GM12878 (cell line): ENCODE results near the gene STMP1. TPM values are rescaled to one million over a fixed set of nuclear protein-coding genes. Genes with fewer than 3 reads are reported as not detected.
"Not testable (repeated sequence)": the region's sequence is repeated elsewhere in the genome, so short reads cannot be mapped to it uniquely, and the experiment has no call there.

Experiments used
- ATAC-seq: fragments of 200-7000 bp; cut with Tn5 transposase; 3 replicates; pipeline ENCODE4 v1.9.1; 2020; ENCODE audit warnings: mild to moderate bottlenecking, moderate library complexity
- BruUV-seq: library from RNA; stranded (reverse); fragments of 400-500 nt; replicated peaks from 2 replicates; lab custom pipeline; 2021; lab: Mats Ljungman, UMichigan
- CTCF ChIA-PET: fragments of 300-600 bp; sonication (Branson Sonifier 250); formaldehyde crosslinking; extraction: SDS; loops from one replicate; lab custom pipeline; 2021; ENCODE audit warnings: inconsistent platforms; lab: Yijun Ruan, JAX
- POLR2A ChIA-PET: fragments of 350-600 bp; formaldehyde crosslinking; extraction: SDS; loops from one replicate; lab custom pipeline; 2021; ENCODE audit warnings: inconsistent platforms; lab: Charles Lee
- RAD21 ChIA-PET: fragments of 300-600 bp; sonication (Branson Sonifier 250); formaldehyde crosslinking; loops from one replicate; lab custom pipeline; 2023; ENCODE audit warnings: antibody characterized with exemption; ENCODE audit not compliant: unreplicated experiment; lab: Charles Lee
- SMC1A ChIA-PET: fragments of 300-600 bp; sonication (Branson Sonifier 250); formaldehyde crosslinking; loops from one replicate; lab custom pipeline; 2023; ENCODE audit not compliant: unreplicated experiment, uncharacterized antibody; lab: Charles Lee
- DNase-seq: peaks from one replicate; pipeline ENCODE4 v3.0.0-alpha.2; 2011; ENCODE audit warnings: low read depth, low spot score
- FAIRE-seq: peaks from 3 replicates; lab custom pipeline; 2011; peaks lifted over from hg19 to GRCh38; lab: Jason Lieb, UNC
- H2AFZ ChIP-seq: 2 replicates; pipeline ENCODE4 v1.6.0; 2011; ENCODE audit warnings: low read depth, low read length, control low read depth; ENCODE audit not compliant: control insufficient read depth
- H3K27ac ChIP-seq: 2 replicates; pipeline ENCODE4 v1.5.1; 2011; ENCODE audit warnings: control low read depth; ENCODE audit not compliant: control insufficient read depth, insufficient read depth
- H3K27me3 ChIP-seq, 2 experiments: replicated peaks in 1 of 2; 2 replicates each; pipeline versions ENCODE4 v1.6.0 to v1.6.1; 2011; ENCODE audit warnings: low read length in 1 of 2; ENCODE audit not compliant: control insufficient read depth in 2 of 2, insufficient read depth in 2 of 2
- H3K36me3 ChIP-seq, 2 experiments: 2 replicates each; pipeline ENCODE4 v1.5.1; 2011; ENCODE audit warnings: low read length in 1 of 2; ENCODE audit not compliant: control insufficient read depth in 2 of 2, insufficient read depth in 2 of 2
- H3K4me1 ChIP-seq: 2 replicates; pipeline ENCODE4 v1.6.1; 2011; ENCODE audit warnings: mild to moderate bottlenecking, low read length, moderate library complexity, mixed read lengths; ENCODE audit not compliant: control insufficient read depth, insufficient read depth
- H3K4me2 ChIP-seq: 2 replicates; pipeline ENCODE4 v1.6.0; 2011; ENCODE audit warnings: control low read depth; ENCODE audit not compliant: control insufficient read depth, insufficient read depth
- H3K4me3 ChIP-seq: fragments of 200-600 bp; sonication (generic); 2 replicates; pipeline ENCODE4 v1.5.1; 2016
- H3K79me2 ChIP-seq: 2 replicates; pipeline ENCODE4 v1.6.0; 2011; ENCODE audit warnings: low read length; ENCODE audit not compliant: control insufficient read depth, insufficient read depth
- H3K9ac ChIP-seq: 2 replicates; pipeline ENCODE4 v1.8.0; 2011; ENCODE audit warnings: low read length, control low read depth, mixed read lengths; ENCODE audit not compliant: control insufficient read depth, insufficient read depth
- H3K9me3 ChIP-seq: replicated peaks from 3 replicates; pipeline ENCODE4 v1.5.1; 2011; ENCODE audit warnings: mild to moderate bottlenecking, low read length; ENCODE audit not compliant: control insufficient read depth, insufficient read depth
- H4K20me1 ChIP-seq: 2 replicates; pipeline ENCODE4 v1.6.0; 2011; ENCODE audit not compliant: control insufficient read depth, insufficient read depth
- NFIC ChIP-seq: IDR thresholded peaks from 2 replicates; pipeline ENCODE4 v1.6.1; 2012; ENCODE audit warnings: low read depth, mild to moderate bottlenecking, inconsistent platforms, low read length, moderate library complexity
- SMAD5 ChIP-seq: IDR thresholded peaks from 2 replicates; pipeline ENCODE4 v1.6.1; 2016; ENCODE audit warnings: antibody characterized with exemption, low read depth
- TCF3 ChIP-seq: IDR thresholded peaks from 2 replicates; pipeline ENCODE4 v1.6.1; 2012; ENCODE audit warnings: low read depth, mild to moderate bottlenecking, low read length, borderline replicate concordance; ENCODE audit not compliant: insufficient read depth
- USF1 ChIP-seq: IDR thresholded peaks from 2 replicates; pipeline ENCODE4 v1.6.1; 2011; ENCODE audit warnings: borderline replicate concordance, low read depth, mild to moderate bottlenecking, moderate library complexity, mixed read lengths, low read length; ENCODE audit not compliant: insufficient read depth; ENCODE audit errors: extremely low read length
- WGBS: methylation state at CpG from one replicate; pipeline ENCODE4 v1.1.6; 2016; ENCODE audit warnings: low lambda C conversion rate; ENCODE audit not compliant: insufficient replicate concordance, insufficient coverage; ENCODE audit errors: missing lambda C conversion rate; 5-methylcytosine and 5-hydroxymethylcytosine counted together
- in situ Hi-C: fragments of 300-500 bp; cut with MboI; formaldehyde crosslinking; loops from 9 replicates; pipeline ENCODE4 v1.14.3; 2018; ENCODE audit warnings: mixed read lengths
- intact Hi-C: fragments of 100-400 bp; cut with micrococcal nuclease; formaldehyde crosslinking; loops from one replicate; pipeline ENCODE4 v1.14.2; 2022; ENCODE audit not compliant: unreplicated experiment
- polyA plus RNA-seq, 11 experiments: library from polyadenylated mRNA; depleted of rRNA in 4 of 11; unstranded in 6 of 11; stranded (reverse) in 5 of 11; fragments of >200 nt; fragmentation: Nextera tagmentation in 4 of 11; fragmentation: Illumina TruSeq in 1 of 11; extraction: Ambion mirVana in 4 of 11; extraction: Trizol in 1 of 11; gene quantifications; 1 replicate in 1 of 11; 2 replicates in 10 of 11; pipeline versions ENCODE4 v1.2.1 to v1.2.3, GENCODE V29; 2011 to 2016; ENCODE audit warnings: inconsistent platforms in 2 of 11, missing spikeins in 2 of 11, low read depth in 1 of 11
- total RNA-seq, 4 experiments: library from RNA; depleted of rRNA in 3 of 4; stranded (reverse); fragments of >200 nt in 3 of 4; fragmentation: Illumina TruSeq in 1 of 4; extraction: Trizol in 1 of 4; gene quantifications; 2 replicates each; pipeline versions ENCODE4 v1.2.1 to v1.2.3, GENCODE V29; 2013 to 2021

Gene STMP1
- total and polyA plus RNA-seq, 10 of the 15 experiments (the other 5 are each of a cell fraction or from before 2014, with no cell fraction given) = 8.0 to 79.9 (median 24.7) TPM

GRCh38 chr7:135634191-135634878, 28.0 kb upstream of the STMP1 start:
- H3K4me2 ChIP-seq = no peak overlapping the region
- SMC1A ChIA-PET = no interaction called here
- RAD21 ChIA-PET = no interaction called here
- H3K27ac ChIP-seq = no peak overlapping the region
- no peaks in the 10 kb centered on the region for H3K9me3 ChIP-seq
- intact Hi-C loops (no loop called here), in situ Hi-C loops (no loop called here)
- POLR2A ChIA-PET = no interaction called here
- FAIRE-seq = no peak
- peaks cover 3 to 26% of the 10 kb centered on the region in 2 experiments for H3K36me3 ChIP-seq
- 91% methylated on average over 7 of the region's 7 CpGs for WGBS
- H3K27me3 ChIP-seq = no peaks in the 10 kb centered on the region
- H3K4me3 ChIP-seq = no peak overlapping the region
- H3K4me1 ChIP-seq = no peaks in the 10 kb centered on the region
- no peak overlapping the region for H3K9ac ChIP-seq
- H3K79me2 ChIP-seq = no peaks in the 10 kb centered on the region
- no TSS peak for BruUV-seq
- no peak for ATAC-seq
- TF ChIP-seq SMAD5 (no peak), NFIC (no peak), USF1 (no peak), TCF3 (no peak)
- H4K20me1 ChIP-seq = no peaks in the 10 kb centered on the region
- CTCF ChIA-PET = interaction anchor here (2.7 kb wide), 1 partner anchor 11 kb away, joined by 28 read pairs; no protein-coding TSS in a partner anchor
- no peak overlapping the region for H2AFZ ChIP-seq
- no peak for DNase-seq

- H3K79me2 ChIP-seq, DNase-seq, H3K4me3 ChIP-seq, H3K9me3 ChIP-seq, H3K4me2 ChIP-seq, POLR2A ChIA-PET, H3K27ac ChIP-seq, RAD21 ChIA-PET, FAIRE-seq, H3K27me3 ChIP-seq, H3K4me1 ChIP-seq, in situ Hi-C loops, ATAC-seq, BruUV-seq, SMC1A ChIA-PET, H4K20me1 ChIP-seq, H3K9ac ChIP-seq, H2AFZ ChIP-seq: not testable (repeated sequence)
- H3K36me3 ChIP-seq = peaks cover 3 to 29% of the 10 kb centered on the region in 2 experiments
- CTCF ChIA-PET = interaction anchor here (1.5 kb wide), 1 partner anchor 20 kb away, joined by 4 read pairs; no protein-coding TSS in a partner anchor
- intact Hi-C loops = loop anchor here (10.0 kb wide), 1 partner anchor 225 kb away; no protein-coding TSS in a partner anchor
These were observed 22.6 kb upstream of the STMP1 start for GRCh38 chr7:135639690-135640089.
